COLO668 (cell line): ENCODE measurements around the gene NR1H4.
"Not testable (repeated sequence)": the region's sequence is repeated elsewhere in the genome, so short reads cannot be mapped to it uniquely, and the experiment has no call there.

ENCODE experiments used
- DNase-seq: peaks from one replicate; lab custom pipeline; 2025; ENCODE audit not compliant: unreplicated experiment; lab: John Stamatoyannopoulos, UW

The NR1H4 gene

DNA sequence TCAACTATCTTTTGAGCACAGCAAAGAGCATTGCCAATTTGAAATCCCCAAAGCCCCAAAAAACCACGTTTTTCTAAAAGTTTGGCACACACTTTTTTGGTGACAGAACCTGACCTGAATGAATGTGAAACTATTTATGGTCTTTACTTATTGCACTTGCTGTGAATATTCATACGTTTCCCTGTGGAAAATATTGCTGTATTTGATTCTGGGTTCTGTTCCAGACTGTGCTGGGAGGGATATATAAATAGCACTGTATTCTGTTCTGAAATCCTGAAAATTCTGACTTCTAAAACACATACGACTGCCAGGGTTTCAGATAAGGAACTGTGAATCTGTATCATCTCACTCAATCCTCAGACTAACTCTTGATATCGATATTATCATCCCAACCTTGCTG lies 35.1 kb downstream of the NR1H4 start:
- no peak for DNase-seq

DNA sequence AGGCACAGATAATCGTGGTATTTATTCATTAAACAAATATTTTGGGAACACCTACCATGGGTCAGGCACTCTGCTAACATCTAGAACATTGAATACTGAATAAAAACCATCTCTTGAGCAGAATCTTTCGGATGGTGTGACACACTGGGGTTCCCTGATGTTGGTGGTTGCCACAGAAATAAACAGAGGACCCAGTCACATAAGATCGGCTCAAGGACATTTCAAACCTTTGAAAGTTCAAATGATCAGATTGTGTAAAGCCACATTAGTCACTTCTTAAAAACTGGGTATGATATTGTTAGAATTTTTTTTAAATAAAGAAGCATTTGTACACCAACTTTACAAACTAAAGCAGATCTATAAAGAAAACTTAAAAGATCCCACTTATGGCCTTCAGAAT lies 39.0 kb downstream of the NR1H4 start:
- DNase-seq = no peak

DNA sequence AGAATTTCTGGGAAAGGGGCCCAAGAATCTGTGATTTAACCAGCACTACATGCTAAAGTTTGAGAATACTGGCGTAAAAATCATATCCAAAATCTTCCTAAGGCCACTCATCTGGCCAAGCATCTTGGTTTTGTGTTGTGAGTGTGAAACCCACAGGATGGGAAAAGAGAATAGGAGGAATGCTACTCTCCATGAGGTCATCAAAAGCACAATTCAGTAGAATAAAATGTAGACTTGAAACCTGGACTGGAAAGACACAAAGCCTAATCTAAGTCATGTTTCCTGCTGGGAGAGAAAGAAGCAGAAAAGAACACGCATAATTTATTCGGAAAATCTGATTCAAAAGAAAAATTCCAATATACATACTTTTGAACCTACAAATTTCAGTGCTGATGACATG lies 42.3 kb downstream of the NR1H4 start:
- no peak for DNase-seq

DNA sequence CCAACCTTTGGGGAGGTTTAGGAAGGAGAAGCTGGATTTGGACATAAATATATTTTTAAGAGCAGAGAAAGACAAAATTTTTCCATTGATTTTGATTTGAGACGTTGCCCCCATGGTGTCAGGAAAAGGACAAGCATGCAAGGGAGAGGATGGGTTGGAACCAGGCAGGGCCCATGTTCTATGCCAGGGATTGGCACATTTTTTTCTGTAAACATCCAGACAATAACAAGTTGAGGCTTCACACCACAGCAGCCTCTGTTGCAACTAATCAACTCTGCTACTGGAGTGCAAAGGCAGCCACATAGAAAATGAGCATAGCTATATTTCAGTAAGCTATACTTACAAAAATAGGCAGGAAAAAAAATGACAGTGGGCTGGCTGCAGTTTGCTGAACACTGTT lies 44.7 kb downstream of the NR1H4 start:
- DNase-seq = no peak

DNA sequence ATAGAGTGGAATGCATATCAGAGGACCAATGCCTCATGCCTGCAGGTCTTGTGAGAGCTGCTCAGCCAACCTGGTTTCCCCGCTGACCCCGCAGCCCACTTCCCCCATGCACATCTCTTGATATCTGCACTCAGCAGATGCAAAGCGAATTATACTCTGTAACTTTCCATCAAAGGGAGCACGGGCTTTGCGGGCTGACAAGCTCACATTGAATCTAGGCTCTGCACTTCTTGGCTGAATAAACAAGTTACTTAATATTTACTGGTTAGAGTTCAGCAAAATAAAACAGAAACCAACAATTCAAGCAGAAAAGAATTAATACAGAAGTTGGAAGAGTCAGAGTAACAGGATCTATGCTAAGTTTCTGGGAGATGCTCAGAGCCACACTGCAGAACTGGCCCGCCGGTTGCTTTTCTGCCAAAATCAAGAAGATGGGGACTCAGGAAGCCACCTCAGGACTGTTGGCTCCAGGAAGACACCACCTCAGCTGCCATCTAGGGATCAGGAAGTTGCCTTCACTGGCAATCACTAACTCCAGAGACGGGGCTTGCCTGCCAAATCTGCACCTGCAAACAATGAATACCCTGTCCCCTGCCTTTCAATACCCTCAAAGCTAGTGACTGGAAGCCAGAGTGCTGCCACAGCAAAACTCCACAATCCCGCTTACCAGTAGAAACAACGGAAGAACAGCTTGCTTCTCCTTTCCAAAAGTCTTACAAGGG lies 46.5 kb downstream of the NR1H4 start:
- DNase-seq = no peak

DNA sequence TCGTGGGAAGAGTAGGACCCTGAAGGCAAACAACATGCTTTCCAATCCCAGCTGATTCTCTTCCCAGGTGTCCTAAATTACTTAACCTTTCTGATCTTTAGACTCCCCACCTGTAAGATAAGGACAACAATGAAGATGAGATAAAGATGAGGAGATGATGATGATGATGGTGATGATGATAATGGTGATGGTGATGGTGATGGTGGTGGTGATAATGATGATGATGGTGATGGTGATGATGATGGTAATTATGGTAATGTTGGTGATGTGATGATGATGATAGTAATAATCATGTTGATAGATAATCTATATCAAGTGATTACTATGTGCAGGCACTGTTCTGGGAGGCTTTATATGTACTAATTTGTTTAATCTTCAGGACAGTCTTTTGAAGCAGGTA lies 48.3 kb downstream of the NR1H4 start:
- DNase-seq = no peak

DNA sequence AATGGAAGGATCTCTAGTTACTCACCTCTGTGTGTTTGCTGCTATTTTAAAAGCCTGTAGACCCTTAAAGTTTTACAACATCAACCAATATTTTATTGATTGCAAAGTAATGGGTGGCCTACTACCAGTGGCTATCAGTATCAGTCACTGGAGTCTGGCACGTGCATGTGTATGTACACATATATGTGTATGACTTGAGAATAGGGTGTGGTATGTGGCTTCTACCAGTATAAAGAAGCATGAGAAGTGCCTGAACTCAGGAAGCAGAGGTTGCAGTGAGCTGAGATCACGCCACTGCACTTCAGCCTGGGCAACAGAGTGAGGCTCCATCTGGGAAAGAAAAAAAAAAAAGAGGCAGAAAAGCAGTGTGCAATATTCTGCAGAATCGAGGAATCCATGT lies 54.4 kb downstream of the NR1H4 start:
- DNase-seq = no peak

DNA sequence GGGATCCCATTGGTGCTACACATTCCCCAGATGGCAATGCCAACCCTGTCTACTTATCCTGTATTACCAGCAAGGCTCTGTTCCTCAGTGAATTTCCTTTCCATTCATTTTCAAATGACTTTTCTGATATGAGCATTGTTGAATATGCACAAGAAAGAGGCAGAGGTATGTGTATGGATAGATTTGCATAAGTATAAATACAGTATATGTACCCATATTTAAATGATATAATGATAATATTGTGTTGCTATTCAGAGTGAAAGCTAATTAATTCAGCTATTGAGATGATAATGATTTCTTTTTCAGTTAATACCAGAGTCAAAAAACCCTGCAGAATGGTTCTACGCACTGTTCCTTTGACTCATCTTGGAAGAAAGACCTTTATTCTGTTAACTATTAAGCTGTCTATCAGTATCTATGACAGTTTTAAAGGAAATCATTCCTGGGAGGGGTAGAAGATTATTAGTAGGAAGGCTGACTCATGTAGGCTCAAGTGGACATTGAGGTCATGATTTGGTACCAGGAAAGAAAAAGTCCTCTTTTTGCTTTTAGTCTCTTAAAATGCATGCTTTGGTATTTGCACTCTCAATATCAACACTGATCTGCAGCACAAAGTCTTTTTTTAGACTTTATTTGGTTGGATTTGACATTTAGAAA lies 54.9 kb downstream of the NR1H4 start:
- no peak for DNase-seq

DNA sequence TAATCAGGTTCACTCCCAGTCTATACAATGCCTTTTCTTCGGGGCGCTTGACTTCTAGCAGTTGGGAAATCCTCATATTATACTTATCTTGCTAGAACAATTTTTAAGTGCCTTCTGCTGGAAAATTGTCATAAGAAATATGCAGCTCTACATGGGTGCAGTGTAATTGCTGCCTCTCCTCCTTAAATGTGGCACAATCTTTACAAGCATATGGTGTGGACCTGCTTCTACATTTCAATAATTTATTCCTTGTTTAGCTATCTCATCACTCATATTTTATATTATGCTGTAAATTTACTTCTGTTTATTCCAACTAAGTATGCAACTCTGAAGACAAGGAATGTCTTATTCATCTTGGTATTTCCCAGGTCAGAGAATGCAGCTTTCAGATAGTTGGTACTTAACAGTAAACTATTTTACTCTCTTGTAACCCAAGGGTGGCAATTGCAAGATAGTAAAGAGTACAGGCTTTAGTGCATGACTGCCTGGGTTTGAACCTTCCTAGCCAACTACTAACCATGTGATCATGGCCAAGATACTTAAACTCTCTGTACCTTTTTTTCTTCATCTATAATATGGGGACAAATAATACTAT lies 56.2 kb downstream of the NR1H4 start:
- DNase-seq = no peak

DNA sequence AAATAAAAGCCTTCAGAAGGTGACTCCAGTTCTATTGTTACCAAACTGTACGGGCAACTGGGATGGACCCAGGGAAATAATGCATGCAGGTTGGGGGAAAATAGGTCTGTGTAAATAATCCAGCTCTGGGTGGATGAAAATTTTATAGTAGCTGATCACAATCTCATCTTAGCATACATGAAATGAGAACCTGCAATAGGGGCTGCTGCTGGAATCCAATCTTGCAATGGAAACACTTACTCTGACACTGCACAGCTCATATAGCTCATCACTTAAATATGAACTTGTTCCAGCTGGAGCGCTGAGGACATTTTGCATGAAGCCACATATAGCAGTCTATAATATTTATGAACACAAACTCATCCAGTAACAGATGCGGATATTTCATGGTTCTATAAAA lies 59.7 kb downstream of the NR1H4 start:
- no peak for DNase-seq

DNA sequence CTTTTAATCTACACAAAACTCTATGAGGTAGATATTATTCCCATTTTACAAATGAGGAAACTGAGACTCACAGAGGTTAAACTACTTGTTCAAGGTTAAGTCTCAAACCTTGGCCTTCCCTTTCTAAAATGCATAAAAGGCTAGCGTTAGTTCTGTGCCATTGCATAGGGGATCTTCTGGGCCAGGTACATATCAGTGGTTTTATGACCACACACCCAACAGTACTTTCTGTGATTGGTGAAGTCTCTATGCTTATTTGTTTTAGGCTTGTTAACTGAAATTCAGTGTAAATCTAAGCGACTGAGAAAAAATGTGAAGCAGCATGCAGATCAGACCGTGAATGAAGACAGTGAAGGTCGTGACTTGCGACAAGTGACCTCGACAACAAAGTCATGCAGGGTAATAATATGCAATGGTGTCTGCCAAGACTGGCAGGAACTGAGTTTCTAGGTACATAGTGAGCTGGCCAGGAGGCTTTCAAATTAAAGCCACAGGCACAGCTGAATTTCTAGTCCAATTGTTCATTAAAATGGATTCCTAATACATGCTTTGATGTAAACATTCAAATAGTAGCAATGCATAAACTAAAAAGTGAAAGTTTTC lies 61.1 kb downstream of the NR1H4 start:
- DNase-seq = no peak

DNA sequence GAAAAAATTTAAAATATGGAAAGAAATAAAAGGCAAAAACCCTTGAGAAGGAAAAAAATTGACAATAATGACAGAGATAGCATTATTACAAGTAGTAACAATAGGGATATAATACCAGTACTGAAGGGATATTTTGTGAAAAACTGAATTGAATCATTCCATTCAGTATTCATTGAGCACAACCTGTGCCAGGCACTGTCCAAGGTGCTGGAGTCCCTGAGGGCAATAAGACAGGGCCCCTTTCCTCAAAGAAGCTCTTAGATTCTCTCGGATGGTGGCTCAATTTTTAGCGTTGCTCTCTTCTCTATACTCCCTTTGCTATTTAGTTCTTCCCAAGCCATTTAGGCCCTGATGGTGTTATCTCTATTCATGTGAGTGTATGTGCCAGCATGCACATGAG lies 65.5 kb downstream of the NR1H4 start:
- no peak for DNase-seq

DNA sequence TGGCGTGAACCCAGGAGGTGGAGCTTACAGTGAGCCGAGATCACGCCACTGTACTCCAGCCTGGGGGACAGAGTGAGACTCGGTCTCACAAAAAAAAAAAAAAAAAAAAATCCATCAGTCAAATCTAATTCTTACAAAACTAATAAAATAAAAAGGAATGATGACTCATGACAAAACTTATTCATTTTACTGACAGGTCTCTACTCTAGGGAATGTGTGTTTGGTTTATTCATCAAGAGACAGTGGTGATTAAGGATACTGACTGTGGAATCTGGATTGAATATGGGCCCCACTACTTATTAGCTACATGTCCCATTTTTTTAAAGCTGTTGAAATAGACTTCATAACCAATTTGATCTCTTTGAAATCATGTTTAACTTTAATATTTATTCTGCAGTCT lies 70.5 kb downstream of the NR1H4 start:
- no peak for DNase-seq

DNA sequence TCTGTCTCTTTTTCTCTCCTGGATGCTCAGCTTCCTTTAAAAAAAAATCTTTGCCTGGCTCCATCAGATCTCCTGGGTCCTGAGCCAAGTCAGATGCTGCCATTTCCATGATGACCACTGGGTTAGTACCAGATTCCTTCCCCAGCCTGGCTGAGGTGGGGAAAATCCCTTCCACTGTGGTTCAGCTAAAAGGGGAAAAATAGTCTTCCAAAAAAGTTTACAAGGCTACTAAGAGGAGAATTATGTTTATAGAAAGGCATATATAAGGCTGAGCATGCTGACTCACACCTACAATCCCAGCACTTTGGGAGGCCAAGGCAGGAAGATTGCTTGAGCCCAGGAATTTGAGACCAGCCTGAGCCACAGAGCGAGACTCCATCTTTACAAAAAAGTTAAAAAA lies 71.4 kb downstream of the NR1H4 start:
- no peak for DNase-seq

DNA sequence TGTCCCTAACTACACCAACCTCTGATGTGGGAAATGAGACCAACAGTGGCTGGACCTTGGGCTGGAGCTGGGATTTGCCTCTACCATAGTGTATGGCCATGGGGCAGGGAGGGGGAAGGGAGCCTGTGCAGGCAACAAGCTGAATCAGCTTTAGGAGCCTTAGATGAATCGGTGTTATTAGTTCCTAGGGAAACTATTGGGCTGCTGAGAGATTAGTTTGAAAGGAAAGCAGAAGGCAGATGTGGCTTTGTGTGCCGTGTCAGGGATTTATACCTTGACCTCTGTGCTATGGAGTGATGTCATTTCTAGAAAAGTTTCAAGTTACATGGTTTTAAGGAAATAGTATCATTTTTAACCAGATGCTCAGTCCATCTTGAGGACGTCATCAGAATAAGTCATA lies 80.3 kb downstream of the NR1H4 start:
- DNase-seq = no peak

DNA sequence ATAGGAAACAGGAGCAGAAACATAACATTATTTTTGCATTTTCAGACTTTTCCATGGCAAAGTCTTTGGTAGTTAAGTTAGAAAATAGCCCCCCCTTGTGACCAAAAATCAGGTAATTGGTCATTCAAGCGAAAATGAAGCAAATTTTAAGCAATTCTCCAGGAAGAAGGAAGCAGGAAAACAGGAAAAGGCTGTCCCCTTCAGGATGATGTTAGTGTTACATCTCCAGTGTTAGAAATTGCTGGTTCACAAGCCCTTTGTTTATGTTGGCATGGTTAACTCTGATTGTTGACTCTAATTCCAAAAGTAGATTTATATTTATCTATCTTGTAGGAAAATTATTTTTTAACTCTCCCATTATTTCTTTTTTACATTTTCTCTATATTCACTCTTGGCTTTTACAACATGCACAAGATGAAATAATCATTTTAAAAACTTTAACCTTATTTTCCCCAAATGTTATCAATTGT lies 81.0 kb downstream of the NR1H4 start:
- no peak for DNase-seq

DNA sequence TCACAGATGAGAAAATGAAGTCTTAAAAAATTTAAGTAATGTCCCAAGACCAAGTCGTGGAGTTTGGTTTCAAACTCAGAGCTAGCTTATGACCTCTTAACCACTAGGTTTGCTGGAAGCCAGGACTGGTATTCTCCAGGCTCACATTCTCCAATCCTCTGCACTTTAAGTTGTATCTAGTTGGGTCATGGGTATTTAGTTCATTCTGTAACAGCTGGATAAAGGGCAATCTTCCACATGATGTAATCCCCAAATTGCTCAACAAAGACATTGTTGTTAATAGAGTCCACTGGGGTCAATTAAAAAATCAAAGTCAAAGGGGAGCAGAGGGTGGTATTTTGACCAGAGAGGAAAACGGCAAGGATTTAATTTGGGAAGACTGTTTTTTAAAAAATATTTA lies 82.1 kb downstream of the NR1H4 start:
- DNase-seq = no peak

DNA sequence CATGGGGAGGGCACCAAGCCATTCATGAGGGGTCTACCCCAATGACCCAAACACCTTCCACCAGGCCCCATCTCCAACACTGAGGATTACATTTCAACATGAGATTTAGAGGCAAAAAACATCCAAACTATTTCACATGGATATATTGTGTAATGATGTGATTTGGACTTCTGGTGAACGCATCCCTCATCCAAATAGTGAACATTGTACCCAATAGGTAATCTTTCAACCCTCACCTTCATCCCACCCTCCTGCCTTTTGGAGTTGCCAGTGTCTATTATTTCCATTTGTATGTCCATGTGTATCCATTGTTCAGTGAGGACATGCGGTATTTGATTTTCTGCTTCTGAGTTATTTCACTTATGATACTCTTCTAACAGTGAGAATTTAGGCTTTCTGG lies 83.7 kb downstream of the NR1H4 start:
- DNase-seq = no peak

DNA sequence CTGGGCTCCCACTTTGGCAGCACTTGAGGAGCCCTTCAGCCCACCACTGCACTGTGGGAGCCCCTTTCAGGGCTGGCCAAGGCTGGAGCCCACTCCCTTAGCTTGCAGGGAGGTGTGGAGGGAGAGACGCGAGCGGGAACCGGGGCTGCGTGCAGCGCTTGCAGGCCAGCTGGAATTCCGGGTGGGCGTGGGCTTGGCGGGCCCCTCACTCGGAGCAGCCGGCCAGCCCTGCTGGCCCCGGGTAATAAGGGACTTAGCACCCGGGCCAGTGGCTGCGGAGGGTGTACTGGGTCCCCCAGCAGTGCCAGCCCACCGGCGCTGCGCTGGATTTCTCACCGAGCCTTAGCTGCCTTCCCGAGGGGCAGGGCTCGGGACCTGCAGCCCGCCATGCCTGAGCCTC lies 85.6 kb downstream of the NR1H4 start:
- DNase-seq = not testable (repeated sequence)

DNA sequence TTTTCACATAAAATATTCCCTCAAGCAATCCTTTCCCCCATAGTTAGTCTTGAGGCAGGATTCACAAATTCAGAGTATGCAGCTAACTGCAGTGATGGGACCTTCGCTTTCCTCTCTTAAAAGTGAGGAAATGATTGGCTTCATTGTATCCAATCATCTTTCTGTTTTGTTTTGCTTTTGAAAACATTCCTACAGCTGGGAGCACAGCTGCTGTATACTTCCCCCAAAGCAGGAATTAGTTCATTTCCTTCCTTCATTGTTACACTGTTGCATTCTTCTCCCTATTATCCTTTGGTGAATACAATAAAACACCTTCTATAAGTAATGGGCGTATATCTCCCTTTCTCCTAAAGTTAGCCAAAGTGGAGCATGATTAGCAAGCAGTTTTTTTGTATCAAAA lies 90.4 kb downstream of the NR1H4 start:
- no peak for DNase-seq

DNA sequence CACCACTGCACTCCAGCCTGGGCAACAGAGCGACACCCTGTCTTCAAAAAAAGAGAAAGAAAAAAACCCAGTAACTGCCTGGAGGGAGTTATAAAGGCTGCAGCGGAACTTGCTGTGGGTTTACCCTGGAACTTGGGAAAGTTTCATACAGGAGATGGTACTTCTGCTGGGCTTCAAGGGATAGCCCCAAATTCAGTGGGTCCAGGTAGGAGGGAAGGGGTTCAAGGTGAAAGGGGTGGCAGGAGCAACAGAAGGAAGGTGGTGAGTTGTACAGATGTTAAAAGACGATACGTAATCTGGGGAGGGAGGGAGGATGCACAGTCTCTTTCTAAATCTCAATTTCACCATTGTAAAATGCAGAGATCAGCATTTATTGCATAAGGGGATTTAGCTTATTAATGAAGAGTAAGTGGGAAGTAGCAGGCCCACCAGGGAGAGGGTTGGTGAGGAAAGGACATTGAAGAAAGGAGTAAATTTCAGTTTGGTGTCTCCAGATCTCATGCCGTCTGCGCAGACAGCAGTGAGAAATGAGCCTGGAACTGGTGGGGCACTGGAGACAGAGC lies 91.3 kb downstream of the NR1H4 start:
- DNase-seq = no peak
